ENCODE measurements around the gene NAALADL1.

Gene NAALADL1

GRCh38 chr11:65058419-65059054 is at the start of gene NAALADL1:
NAALADL1 (minus strand) TSS chr11:65058553; CDS start chr11:65058521, 32 bp downstream.
- no peak for DNase-seq

- no peak for DNase-seq
These were observed 49.6 kb upstream of the NAALADL1 start for GRCh38 chr11:65107751-65108468.

- DNase-seq: no peak
These were observed 48.7 kb upstream of the NAALADL1 start for GRCh38 chr11:65107078-65107477.

- no peak for DNase-seq
These were observed 46.3 kb upstream of the NAALADL1 start for GRCh38 chr11:65104628-65105027.

GRCh38 chr11:65103476-65103875 is 45.1 kb upstream of the NAALADL1 start:
- no peak for DNase-seq

GRCh38 chr11:65102142-65103095 is 44.1 kb upstream of the NAALADL1 start:
- no peak for DNase-seq

- no peak for DNase-seq
These were observed 42.5 kb upstream of the NAALADL1 start for GRCh38 chr11:65100674-65101350.

- DNase-seq: no peak
These were observed 38.6 kb upstream of the NAALADL1 start for GRCh38 chr11:65096926-65097325.

- peak; percentile 49 for DNase-seq
These were observed 37.8 kb upstream of the NAALADL1 start, which contains the start of gene VPS51 for GRCh38 chr11:65095974-65096806. VPS51 (plus strand) TSS chr11:65096214; CDS start chr11:65096251, 37 bp downstream.

- DNase-seq: no peak
These were observed 37.1 kb upstream of the NAALADL1 start for GRCh38 chr11:65095427-65095826.

- no peak for DNase-seq
These were observed 32.3 kb upstream of the NAALADL1 start for GRCh38 chr11:65090628-65091027.

GRCh38 chr11:65089621-65090020 is 31.3 kb upstream of the NAALADL1 start:
- DNase-seq: no peak

- DNase-seq: no peak
These were observed 29.5 kb upstream of the NAALADL1 start for GRCh38 chr11:65087827-65088226.

GRCh38 chr11:65087216-65087615 is 28.9 kb upstream of the NAALADL1 start:
- DNase-seq: no peak

- no peak for DNase-seq
These were observed 28.5 kb upstream of the NAALADL1 start for GRCh38 chr11:65086809-65087208.

GRCh38 chr11:65085446-65085845 is 27.1 kb upstream of the NAALADL1 start:
- no peak for DNase-seq

- DNase-seq: no peak
These were observed 26.4 kb upstream of the NAALADL1 start for GRCh38 chr11:65084598-65085375.

- DNase-seq: peak; percentile 66
These were observed 25.7 kb upstream of the NAALADL1 start, which contains the start of the genes CDCA5 and ZFPL1 for GRCh38 chr11:65083834-65084597. CDCA5 (minus strand) TSS chr11:65084040; CDS start chr11:65083978, 62 bp downstream. ZFPL1 (plus strand) TSS chr11:65084222; CDS start chr11:65084699, 477 bp downstream.

GRCh38 chr11:65083134-65083833 is 24.9 kb upstream of the NAALADL1 start:
- DNase-seq: no peak
